Fibroblast of villous mesenchyme (primary cell): ENCODE measurements around the gene CD5L. TPM values are rescaled to one million over a fixed set of nuclear protein-coding genes. Genes with fewer than 3 reads are reported as not detected.

Experiments used
- DNase-seq: peaks from one replicate; pipeline ENCODE4 v3.0.0-alpha.2; 2010; ENCODE audit warnings: low read depth
- H3K4me3 ChIP-seq: 2 replicates; pipeline ENCODE4 v1.5.1; 2011; ENCODE audit warnings: low read depth, mild to moderate bottlenecking, low read length
- CTCF ChIP-seq: IDR thresholded peaks from 2 replicates; pipeline ENCODE4 v1.5.1; 2012; ENCODE audit warnings: low read depth, mild to moderate bottlenecking, low read length; ENCODE audit not compliant: insufficient read depth
- total RNA-seq: library from RNA; depleted of rRNA; stranded (reverse); fragments of >200 nt; gene quantifications from 2 replicates; pipeline ENCODE4 v1.2.3, GENCODE V29; 2012

CD5L gene
- total RNA-seq, 1 donor = not detected

GRCh38 chr1:157834430-157834829, 7.2 kb downstream of the CD5L start:
- TF ChIP-seq CTCF = no peak
- DNase-seq = no peak
- H3K4me3 ChIP-seq = no peak overlapping the region

- no peak for DNase-seq
- no peak overlapping the region for H3K4me3 ChIP-seq
- no peak for TF ChIP-seq CTCF
These were observed 8.5 kb downstream of the CD5L start for GRCh38 chr1:157833145-157833544.

- peak; percentile 3 for DNase-seq
- no peak overlapping the region for H3K4me3 ChIP-seq
- no peak for TF ChIP-seq CTCF
These were observed 9.5 kb downstream of the CD5L start for GRCh38 chr1:157831968-157832626.

DNA sequence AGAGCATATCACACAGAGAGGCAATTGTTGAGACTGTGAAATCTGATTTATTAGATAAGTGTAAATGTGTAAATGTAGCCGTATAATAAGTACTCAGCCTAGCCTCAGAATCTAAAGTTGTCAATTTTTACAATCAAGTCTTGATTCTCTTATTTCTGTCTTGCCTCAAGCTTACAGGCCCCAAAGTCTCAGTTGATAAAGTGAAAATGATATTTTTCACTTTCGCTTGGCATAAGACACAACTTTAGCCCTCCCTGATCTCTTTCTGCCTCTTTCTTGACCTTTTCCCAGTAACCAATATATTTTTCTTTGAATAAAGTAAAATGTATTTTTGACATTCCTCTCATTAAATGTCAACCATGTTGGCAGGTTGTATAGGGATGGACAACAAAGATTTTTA, 10.7 kb downstream of the CD5L start:
- DNase-seq = no peak
- no peak for TF ChIP-seq CTCF

DNA sequence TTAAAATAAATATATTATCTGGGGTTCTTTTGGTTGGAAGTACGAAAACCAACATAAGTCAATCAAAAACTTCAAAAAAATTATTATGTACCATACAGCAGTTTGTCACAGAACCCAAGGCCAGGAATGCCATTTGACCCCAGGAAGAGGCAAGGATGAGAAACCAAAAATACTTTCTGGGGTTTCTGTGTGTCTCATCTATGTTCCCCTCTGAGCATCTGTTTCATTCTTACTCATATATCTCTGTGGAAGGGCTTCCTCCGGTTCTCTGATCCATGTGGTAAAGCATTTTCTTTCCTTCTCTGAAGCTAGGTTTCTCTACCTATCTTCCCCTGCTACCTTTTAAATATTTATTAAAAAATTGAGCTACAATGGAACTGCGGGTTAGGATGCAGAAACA, 11.9 kb downstream of the CD5L start:
- no peak for TF ChIP-seq CTCF
- no peak for DNase-seq
- H3K4me3 ChIP-seq = no peak overlapping the region

More for the DNA sequence above, 10.7 kb downstream of the CD5L start:
- no peak overlapping the region for H3K4me3 ChIP-seq

- no peak overlapping the region for H3K4me3 ChIP-seq
- DNase-seq = no peak
- no peak for TF ChIP-seq CTCF
These were observed 12.4 kb downstream of the CD5L start for GRCh38 chr1:157829210-157829609.

- H3K4me3 ChIP-seq = no peak overlapping the region
- DNase-seq = no peak
- no peak for TF ChIP-seq CTCF
These were observed 21.3 kb downstream of the CD5L start for GRCh38 chr1:157820299-157820698.
